ENCODE data around the gene UBA7. TPM values are rescaled to one million over a fixed set of nuclear protein-coding genes. Genes with fewer than 3 reads are reported as not detected.

The UBA7 gene
- total RNA-seq, 1 experiment from 2014 or later = 0.85 TPM

GRCh38 chr3:49780080-49780974, 33.4 kb downstream of the UBA7 start:
- Mint-ChIP-seq H3K36me3 (ENCODE audit: insufficient read depth in 1 of 3, low read depth in 3 of 3) (peaks cover 17 to 46% (median 42%) of the 10 kb centered on the region in 3 experiments; a peak in 6 of 7 replicates), H3K4me1 (peaks cover 5 to 6% of the 10 kb centered on the region in 2 experiments; a peak in 3 of 4 replicates), H3K9me3 (no peaks in the 10 kb centered on the region), H3K27me3 (ENCODE audit: low read depth) (no peaks in the 10 kb centered on the region), H3K27ac (no peak overlapping the region; a peak in 1 of 7 replicates), H3K4me3 (no peak overlapping the region)
- Histone ChIP-seq H3K27ac (ENCODE audit: insufficient read length, low read depth, low read length) (no peak overlapping the region), H2BK20ac (ENCODE audit: low read depth, low read length, poor library complexity, severe bottlenecking) (no peak overlapping the region), H4K91ac (ENCODE audit: insufficient read length, low read depth, low read length) (no peak overlapping the region), H2AFZ (ENCODE audit: low read length) (no peak overlapping the region), H3K4me1 (ENCODE audit: insufficient read depth, low read length) (no peaks in the 10 kb centered on the region), H3K23ac (ENCODE audit: insufficient read length, low read depth, low read length) (no peak overlapping the region), H3K14ac (ENCODE audit: insufficient read depth, low read length) (no peak overlapping the region), H3T11ph (ENCODE audit: low read length) (no peak overlapping the region), H3K23me2 (ENCODE audit: insufficient read length, low read depth, low read length, poor library complexity, severe bottlenecking) (no peaks in the 10 kb centered on the region), H3K9ac (ENCODE audit: extremely low read depth, insufficient read length, low read length) (peak overlapping the region; percentile 8), H3K56ac (ENCODE audit: insufficient read length, low read depth, low read length) (no peak overlapping the region), H4K5ac (ENCODE audit: insufficient read length, low read depth, low read length) (no peak overlapping the region), H3K4ac (ENCODE audit: low read depth, low read length) (no peak overlapping the region), H4K20me1 (ENCODE audit: control insufficient read depth, insufficient read depth, insufficient read length) (no peaks in the 10 kb centered on the region), H2BK120ac (ENCODE audit: low read depth, low read length, poor library complexity, severe bottlenecking) (no peak overlapping the region), H3K9me3 (ENCODE audit: control insufficient read depth, low read depth, low read length) (no peaks in the 10 kb centered on the region), H3K4me2 (ENCODE audit: insufficient read depth, insufficient read length, low read length) (no peak overlapping the region), H3K79me2 (ENCODE audit: insufficient read depth, low read length) (peaks cover 5% of the 10 kb centered on the region; the same call in 1 of the 2 replicates), H2BK12ac (ENCODE audit: insufficient read length, low read depth, low read length) (no peak overlapping the region), H3K27me3 (ENCODE audit: insufficient read depth, low read length) (no peaks in the 10 kb centered on the region), H2BK5ac (ENCODE audit: insufficient read length, low read length) (no peak overlapping the region), H2BK15ac (ENCODE audit: low read depth, low read length) (no peak overlapping the region), H2AK5ac (ENCODE audit: insufficient read length, low read length) (no peak overlapping the region), H4K8ac (replicated peaks; ENCODE audit: insufficient read length, low read depth, low read length) (no peak overlapping the region), H3K79me1 (ENCODE audit: insufficient read depth, low read depth, low read length, poor library complexity, severe bottlenecking) (peaks cover 17% of the 10 kb centered on the region), H3K18ac (ENCODE audit: insufficient read length, low read depth, low read length) (no peak overlapping the region)
- DNase-seq = no peak
- TF ChIP-seq CTCF (conservative IDR thresholded peaks at IDR 0.05) = no peak
- WGBS (ENCODE audit: extremely low coverage, insufficient read length, low lambda C conversion rate) = no CpG with 5 or more reads among the region's 4 CpGs

Measured in H9 (cell line).